GM19455 (cell line): ENCODE data around the gene BIRC6.
"Not testable (repeated sequence)": the region's sequence is repeated elsewhere in the genome, so short reads cannot be mapped to it uniquely, and the experiment has no call there.

Source experiments
- ATAC-seq: cut with Tn5 transposase; IDR thresholded peaks from one replicate; pipeline ENCODE4 v1.9.1; 2021; ENCODE audit not compliant: unreplicated experiment

The BIRC6 gene

GRCh38 chr2:32502941-32503340, 146.1 kb downstream of the BIRC6 start:
- no peak for ATAC-seq

GRCh38 chr2:32504877-32505478, 148.2 kb downstream of the BIRC6 start:
- ATAC-seq: no peak

- ATAC-seq: no peak
These were observed 149.6 kb downstream of the BIRC6 start for GRCh38 chr2:32506446-32506845.

- ATAC-seq: no peak
These were observed 158.1 kb downstream of the BIRC6 start for GRCh38 chr2:32514946-32515345.

- no peak for ATAC-seq
These were observed 159.7 kb downstream of the BIRC6 start for GRCh38 chr2:32516567-32516966.

GRCh38 chr2:32522770-32523169, 165.9 kb downstream of the BIRC6 start:
- no peak for ATAC-seq

GRCh38 chr2:32523686-32524085, 166.9 kb downstream of the BIRC6 start:
- ATAC-seq: no peak

GRCh38 chr2:32532341-32532740, 175.5 kb downstream of the BIRC6 start:
- ATAC-seq: no peak

GRCh38 chr2:32532961-32533360, 176.1 kb downstream of the BIRC6 start:
- no peak for ATAC-seq

- ATAC-seq: no peak
These were observed 178.0 kb downstream of the BIRC6 start for GRCh38 chr2:32534831-32535230.

- ATAC-seq: no peak
These were observed 181.9 kb downstream of the BIRC6 start for GRCh38 chr2:32538735-32539134.

- not testable (repeated sequence) for ATAC-seq
These were observed 195.7 kb downstream of the BIRC6 start for GRCh38 chr2:32552483-32552882.

- ATAC-seq: peak; percentile 84
These were observed 197.1 kb downstream of the BIRC6 start for GRCh38 chr2:32553829-32554432.

GRCh38 chr2:32558492-32558891, 201.7 kb downstream of the BIRC6 start:
- ATAC-seq: no peak

GRCh38 chr2:32559136-32559535, 202.3 kb downstream of the BIRC6 start:
- ATAC-seq: no peak

GRCh38 chr2:32562906-32563305, 206.1 kb downstream of the BIRC6 start:
- no peak for ATAC-seq

GRCh38 chr2:32564417-32565035, 207.7 kb downstream of the BIRC6 start:
- no peak for ATAC-seq

- ATAC-seq: no peak
These were observed 209.1 kb downstream of the BIRC6 start for GRCh38 chr2:32565902-32566301.

- no peak for ATAC-seq
These were observed 215.2 kb downstream of the BIRC6 start for GRCh38 chr2:32572030-32572429.

- no peak for ATAC-seq
These were observed 215.9 kb downstream of the BIRC6 start for GRCh38 chr2:32572737-32573136.

- no peak for ATAC-seq
These were observed 235.0 kb downstream of the BIRC6 start for GRCh38 chr2:32591669-32592463.

- no peak for ATAC-seq
These were observed 237.8 kb downstream of the BIRC6 start for GRCh38 chr2:32594573-32594972.
